Stimulated activated CD8-positive, alpha-beta memory T cell treated with anti-CD3 and anti-CD28 coated beads, Interleukin-12 subunit alpha, Interleukin-12 subunit beta, amount 100 ng/mL, for 4 hours (primary cell): ENCODE data around the gene ANLN.

Experiments
- DNase-seq: peaks from one replicate; pipeline ENCODE4 v3.0.0-alpha.2; 2020; ENCODE audit warnings: low read depth

Gene ANLN, protein sequence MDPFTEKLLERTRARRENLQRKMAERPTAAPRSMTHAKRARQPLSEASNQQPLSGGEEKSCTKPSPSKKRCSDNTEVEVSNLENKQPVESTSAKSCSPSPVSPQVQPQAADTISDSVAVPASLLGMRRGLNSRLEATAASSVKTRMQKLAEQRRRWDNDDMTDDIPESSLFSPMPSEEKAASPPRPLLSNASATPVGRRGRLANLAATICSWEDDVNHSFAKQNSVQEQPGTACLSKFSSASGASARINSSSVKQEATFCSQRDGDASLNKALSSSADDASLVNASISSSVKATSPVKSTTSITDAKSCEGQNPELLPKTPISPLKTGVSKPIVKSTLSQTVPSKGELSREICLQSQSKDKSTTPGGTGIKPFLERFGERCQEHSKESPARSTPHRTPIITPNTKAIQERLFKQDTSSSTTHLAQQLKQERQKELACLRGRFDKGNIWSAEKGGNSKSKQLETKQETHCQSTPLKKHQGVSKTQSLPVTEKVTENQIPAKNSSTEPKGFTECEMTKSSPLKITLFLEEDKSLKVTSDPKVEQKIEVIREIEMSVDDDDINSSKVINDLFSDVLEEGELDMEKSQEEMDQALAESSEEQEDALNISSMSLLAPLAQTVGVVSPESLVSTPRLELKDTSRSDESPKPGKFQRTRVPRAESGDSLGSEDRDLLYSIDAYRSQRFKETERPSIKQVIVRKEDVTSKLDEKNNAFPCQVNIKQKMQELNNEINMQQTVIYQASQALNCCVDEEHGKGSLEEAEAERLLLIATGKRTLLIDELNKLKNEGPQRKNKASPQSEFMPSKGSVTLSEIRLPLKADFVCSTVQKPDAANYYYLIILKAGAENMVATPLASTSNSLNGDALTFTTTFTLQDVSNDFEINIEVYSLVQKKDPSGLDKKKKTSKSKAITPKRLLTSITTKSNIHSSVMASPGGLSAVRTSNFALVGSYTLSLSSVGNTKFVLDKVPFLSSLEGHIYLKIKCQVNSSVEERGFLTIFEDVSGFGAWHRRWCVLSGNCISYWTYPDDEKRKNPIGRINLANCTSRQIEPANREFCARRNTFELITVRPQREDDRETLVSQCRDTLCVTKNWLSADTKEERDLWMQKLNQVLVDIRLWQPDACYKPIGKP

DNA sequence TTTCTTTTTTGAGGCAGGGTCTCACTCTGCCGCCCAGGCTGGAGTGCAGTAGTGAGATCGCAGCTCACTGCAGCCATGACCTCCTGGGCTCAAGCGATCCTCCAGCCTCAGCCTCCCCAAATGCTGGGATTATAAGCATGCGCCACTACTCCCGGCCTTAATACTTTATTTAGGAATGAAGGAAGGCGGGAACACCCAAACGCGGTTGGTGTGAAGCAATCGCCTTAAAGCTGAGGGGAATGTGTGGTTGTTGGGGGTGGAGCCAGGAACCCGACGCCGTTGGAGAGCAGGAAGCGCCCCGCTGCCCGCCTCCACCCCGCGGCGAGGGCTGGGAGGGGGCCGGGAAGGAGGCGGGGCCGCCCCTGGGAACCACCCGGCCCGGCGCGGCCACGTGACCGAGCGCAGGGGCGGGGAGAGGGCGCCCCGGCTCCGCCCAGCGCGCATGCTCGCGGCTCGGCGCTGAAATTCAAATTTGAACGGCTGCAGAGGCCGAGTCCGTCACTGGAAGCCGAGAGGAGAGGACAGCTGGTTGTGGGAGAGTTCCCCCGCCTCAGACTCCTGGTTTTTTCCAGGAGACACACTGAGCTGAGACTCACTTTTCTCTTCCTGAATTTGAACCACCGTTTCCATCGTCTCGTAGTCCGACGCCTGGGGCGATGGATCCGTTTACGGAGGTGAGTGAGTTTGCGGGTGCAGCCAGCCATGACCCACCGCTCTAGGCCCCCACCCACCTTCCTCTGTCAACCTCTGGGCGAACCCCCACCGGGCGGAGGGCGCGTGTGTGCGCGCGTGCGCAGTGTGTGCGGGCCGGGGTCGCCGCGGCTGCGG, at the start of gene ANLN:
ANLN (plus strand) TSS at position 492 of the 828 bp plus-strand sequence; CDS start at position 657, 165 bp downstream.
- peak; percentile 76 for DNase-seq

DNA sequence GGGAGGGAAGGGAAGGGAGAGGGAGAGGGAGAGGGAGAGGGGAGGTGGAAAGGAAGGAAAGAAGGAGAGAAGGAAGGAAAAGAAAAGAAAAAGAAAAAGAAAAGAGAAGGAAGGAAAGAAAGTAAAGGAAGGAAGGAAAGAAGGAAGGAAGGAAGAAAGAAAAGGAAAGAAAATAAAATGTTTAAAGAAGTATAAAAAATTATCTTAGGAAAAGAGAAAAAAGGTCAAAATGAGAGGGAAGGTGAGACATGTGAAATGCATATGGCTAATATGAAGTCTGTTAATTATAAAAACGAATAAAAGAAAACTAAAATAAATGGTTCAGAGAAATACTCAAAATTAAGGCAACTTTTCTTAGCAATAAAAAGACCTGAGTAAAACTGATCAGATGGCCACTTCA, 46.1 kb upstream of the ANLN start:
- DNase-seq = no peak

DNA sequence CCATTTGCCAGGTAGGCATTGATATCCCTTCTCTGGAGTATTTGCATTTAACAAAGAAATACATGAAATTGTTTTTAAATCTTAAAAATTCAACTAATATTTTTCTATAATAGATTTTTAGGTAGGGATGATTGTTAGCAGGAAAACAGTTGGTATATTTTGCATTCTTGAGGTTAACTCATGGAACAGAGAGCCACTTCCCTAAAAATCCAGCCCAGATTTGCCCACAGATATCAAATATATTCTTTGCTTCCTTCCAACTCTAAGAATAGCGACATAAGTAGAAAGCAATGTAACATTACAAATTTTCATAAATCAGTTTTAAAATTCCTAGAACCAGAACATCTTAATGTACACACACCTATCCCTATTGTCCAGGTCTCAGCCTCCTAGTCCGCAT, 45.0 kb upstream of the ANLN start:
- no peak for DNase-seq

DNA sequence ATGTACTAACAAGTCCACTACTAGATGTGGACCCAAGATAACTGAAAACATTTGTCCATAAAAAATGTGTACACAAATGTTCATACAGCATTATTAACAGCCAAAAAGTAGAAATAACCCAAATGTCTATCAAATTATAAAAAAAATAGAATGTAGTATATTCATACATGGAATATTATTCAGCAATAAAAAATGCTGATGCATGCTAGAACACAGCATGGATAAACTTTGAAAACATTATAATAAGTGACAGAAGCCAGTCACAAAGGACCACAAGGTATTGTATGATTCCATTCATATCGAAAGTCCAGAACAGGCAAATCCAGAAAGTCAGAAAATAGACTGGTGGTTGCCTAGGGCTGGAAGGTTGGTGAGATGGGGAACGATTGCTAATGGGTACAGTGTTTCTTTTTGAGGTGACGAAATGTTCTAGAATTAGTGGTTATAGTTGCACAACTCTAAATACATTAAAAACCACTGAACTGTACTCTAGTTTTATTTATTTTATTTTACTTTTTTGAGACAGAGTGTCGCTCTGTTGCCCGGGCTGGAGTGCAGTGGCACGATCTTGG, 43.3 kb upstream of the ANLN start:
- DNase-seq = no peak

DNA sequence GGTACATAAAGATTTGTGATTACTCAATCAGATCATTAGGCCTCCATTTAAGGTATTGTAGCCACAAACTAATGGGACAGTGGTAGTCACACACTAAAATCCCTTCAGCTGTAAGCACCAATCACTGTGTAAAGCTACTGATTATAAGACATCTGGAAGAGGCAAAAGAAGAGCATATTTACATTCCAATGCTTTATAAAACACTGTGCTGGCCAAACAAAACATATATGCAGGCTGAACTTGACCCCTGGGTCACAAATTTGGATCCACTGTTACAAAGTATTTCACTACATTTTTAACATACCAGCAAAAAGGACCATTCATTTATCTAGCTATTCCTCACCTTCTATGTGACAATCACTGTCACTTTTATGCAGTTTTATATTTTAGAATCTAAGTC, 41.4 kb upstream of the ANLN start:
- no peak for DNase-seq

DNA sequence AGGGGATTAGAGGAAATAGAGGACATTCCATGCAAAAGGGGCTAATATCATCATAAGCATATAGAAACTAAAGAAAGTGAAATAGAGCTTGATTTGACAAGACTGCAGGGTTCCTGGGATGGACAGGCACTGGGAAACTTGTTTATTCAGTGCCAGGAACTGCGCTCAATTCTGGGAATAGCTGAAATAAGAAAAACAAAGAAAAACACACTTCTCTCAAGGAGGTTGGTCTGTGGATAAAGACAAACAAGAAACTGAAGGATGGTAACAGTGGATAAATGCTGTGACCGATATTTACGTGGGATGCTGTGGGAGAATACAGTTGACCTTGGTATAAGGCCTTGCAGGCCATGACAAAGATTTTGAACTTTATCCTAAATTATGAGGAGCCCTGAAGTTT, 40.9 kb upstream of the ANLN start:
- no peak for DNase-seq

DNA sequence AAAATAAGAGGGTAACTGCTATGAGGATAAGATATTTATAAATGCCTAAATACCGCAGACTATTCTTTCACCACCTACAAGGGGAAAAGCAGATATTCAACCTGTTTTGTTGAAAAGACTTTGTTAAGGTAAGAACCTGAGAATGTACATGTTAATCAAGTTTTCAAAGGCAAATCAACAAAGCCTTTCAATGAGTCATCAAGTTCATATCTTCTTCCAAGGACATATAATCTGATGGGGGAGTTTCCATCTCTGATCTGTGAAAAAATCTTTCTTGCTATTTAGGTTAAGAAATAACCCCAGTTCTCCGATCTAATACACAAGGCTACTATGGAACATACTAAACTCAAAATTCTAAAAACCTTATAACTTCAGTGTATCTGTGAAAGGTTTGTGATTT, 40.0 kb upstream of the ANLN start:
- no peak for DNase-seq

DNA sequence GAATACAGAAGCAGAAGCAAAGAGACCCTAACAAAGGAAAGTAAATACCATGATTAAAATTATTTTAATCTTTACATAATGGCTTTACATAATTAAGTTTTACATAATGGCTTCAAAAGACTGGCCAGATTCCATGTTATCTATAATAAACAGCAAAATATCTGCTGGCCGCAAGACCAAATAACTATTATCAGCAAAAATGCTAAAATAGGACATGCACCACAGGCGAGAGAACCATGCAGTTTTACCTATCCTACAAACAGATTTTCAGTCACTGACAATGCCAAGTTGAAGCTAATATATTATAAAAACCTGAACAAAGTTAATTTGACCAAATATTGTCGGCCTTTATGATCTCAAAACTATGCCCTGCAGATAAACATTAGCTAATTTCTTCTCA, 34.2 kb upstream of the ANLN start:
- no peak for DNase-seq

DNA sequence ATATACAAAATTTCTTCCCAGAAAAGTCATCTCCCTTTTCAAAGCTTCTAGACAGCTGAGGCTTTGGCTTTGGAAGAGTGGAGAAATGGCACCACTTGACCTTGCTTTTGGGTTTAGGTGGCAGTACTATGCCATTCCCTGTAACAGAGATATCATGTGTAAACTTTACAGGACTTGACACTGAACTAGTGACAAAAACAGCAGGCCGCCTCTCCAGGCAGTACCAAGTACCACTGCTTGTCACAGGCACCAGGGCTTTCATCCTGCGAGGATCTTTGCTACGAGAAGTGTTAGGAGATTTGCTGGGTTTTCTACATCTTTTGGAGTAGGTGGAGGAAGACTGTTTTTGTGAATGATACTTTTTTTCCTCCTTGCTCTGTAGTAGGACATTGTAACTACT, 32.6 kb upstream of the ANLN start:
- no peak for DNase-seq

DNA sequence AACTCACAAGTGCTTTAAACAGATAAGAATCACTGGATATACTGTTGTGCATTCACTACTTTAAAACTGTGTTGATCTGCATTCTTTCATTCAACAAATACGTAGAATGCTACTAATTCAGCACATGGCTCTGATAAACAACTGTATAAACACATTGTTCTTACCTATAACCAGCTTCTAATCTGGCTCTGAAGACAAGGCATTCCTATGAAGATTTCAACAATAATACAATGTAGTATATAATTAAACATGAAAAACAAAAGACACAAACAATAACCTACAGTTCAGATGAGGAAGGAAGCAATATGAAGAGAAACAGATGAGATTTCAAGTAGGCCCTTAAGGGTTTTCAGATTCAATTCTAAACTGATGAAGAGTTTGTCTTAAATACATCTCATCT, 31.1 kb upstream of the ANLN start:
- DNase-seq = no peak

DNA sequence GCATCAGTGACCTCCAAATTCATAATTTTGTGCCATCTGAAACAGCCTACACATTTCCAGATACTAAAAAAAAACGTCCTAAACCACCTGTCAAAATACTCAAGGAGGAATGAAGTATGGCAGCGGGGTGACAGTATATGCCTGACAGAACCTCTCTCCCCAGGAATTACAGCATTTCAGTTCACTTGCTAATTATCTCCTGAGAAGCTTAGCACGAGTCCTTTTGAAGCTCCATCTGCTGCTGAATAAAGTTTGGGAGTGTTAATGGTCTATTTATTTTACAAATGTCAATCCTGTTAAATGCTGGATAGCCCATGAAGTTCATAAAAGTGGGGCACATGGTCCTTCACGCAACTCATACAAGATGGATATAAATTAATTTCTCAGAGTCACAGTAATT, 29.4 kb upstream of the ANLN start:
- DNase-seq = no peak

DNA sequence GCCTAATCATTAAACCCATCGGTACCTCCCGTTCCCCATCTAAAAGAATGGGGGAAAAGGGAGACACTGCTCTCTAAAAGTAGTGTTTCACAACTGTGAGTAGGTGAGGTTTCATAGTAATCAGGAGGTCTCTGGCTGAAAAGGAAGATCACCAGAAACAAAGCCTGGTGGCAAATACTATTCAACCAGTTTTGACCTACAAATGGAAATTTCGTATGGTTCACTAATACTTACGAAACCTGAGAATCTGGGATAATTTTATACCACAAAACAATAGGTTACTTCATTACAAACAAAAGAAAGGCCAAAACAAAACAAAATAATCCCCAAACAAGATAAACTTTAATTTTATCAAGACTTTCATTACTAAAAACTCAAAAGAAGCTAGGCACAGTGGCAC, 28.4 kb upstream of the ANLN start:
- DNase-seq = no peak

DNA sequence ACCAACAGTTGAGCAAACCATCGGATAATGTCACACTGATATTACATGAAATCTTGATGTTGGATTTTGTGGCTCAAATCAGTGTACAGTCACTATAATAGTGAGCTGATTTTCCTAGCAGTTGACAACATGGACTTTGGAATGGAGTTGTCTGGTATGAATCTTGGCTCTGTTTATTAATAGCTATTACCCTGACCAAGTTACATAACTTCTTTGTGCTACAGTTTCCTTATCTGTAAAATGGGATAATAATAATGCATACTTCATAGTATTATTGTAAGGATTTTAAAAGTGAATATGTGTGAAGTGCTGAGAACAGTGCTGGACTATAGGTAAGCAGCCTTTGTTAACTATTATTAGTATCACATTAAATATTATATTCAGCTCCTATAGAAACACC, 26.1 kb upstream of the ANLN start:
- DNase-seq = no peak

DNA sequence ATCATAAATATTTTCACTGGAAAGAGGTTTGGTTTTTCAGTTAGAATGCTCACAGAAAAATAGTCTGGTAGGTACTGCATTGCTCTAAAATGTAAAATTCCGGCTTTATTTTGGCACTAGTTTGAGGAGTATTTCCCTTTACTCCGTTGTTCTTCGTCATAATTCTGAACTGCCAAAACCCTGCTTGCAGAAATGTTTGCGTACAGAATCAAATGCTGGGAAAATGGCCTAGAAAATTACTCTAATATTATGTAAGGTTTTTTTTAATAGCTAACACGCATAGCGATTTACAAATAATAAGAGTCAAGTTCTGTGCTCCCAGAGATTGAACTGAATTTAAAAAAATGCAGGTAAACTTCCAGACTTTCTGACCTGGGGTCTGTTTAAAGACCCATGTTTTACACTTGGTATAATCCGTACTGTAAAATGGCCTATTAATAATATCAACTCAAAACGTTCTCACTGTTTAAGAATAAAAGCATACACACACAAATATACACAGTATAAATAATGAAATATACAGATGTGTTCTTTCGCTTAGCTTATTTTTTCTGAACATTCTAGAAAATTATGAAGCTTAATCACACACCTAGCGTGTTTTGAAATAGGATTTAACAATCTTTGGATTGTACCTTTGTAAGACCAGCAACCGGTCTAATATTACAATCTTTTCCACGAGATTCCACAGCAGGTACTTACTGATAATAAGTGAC, 23.5 kb upstream of the ANLN start:
- DNase-seq = no peak

DNA sequence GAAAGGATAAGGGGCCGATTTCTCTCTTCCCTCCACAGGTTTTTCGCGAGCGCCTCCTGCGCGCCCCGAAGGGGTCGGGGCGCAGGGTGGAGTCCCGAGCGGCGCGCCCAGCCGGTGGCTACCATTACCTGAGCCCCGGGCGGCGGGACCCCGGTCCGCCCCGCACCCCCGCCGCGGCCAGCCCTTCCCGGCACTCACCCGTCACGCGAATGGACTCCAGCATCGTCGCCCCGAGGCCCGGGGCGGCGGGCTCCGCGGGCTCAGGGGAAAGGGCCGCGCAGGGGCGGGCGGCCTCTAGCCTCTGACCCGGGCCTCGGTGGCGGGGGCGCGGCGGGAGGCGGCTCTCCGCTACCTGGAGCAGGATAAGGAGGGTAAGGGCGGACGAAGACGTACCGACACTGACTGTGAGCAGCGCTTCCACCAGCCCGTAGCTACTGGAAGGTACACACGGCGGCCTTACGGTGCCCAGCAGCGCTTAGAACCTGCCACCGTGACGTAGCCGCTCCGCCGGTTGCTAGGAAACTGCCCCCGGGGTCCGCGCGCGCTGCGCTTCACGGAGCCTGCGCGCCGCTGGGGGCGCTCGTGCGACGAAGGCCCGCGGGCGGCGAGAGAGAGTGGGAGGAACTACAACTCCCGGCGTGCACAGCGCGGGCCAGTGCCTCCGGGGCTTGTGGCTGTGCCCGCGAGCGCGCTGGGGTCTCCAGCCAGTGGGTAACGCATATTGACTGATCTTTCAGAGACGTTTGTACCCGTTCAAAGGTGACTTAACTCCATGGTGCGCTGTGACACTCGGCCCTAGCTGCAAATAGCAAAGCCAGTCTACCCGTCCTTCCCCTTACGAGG, 22.7 kb upstream of the ANLN start:
- DNase-seq = peak; percentile 88

DNA sequence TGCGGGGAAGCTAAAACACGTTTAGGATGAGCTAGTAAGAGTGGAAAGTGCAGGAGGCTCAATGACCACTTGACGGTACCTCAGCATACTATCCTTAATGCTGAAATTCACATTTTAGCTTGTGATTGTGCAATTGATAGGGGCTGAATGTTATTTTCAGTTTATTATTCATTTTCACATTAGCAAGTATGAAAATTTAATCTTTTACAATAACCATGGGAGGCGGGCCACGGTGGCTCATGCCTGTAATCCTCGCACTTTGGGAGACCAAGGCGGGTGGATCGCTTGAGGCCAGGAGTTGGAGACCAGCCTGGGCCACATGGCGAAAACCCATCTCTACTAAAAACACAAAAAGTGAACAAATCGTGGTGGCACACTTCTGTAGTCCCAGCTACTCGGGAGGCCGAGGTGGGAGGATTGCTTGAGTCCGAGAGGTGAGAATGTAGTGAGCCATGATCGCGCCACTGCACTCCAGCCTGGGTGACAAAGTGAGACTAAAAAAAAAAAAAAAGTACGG, 22.0 kb upstream of the ANLN start:
- no peak for DNase-seq

DNA sequence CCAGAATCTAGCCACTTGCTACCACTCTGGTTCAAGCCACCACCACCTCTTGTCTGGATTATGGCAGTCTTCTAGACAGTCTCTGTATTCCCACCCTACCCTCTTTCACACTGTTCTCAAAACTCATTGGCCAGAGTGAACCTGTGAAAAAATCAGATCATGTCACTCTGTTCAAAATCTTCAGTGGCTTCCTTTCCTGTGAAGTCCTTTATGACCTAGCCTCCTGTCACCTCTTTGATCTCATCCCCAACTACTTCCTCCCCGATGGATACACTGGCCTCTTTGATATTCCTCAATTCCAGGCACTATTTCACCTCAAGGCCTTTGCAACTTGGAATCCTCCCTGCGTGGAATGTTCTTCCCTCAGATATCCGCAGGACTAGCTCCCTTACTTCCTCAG, 21.2 kb upstream of the ANLN start:
- no peak for DNase-seq

DNA sequence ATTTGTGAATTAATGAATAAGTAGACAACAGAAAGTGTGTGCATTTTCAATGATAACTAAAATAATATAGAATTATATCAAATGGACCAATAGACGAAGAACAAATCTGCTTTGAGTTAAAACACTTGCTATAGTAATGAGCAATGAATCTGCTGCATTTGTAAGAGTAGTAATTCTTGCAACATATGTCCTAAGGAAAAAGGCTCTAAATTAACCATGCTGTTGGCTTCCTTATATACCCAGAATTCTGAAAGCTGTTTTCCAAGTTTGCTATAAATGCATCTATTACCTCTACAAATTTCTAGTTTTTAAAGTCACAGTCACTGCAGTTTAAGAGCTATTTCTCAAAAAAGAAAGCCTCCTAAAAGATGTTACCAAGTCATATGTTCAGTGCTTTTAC, 20.5 kb upstream of the ANLN start:
- DNase-seq = no peak

DNA sequence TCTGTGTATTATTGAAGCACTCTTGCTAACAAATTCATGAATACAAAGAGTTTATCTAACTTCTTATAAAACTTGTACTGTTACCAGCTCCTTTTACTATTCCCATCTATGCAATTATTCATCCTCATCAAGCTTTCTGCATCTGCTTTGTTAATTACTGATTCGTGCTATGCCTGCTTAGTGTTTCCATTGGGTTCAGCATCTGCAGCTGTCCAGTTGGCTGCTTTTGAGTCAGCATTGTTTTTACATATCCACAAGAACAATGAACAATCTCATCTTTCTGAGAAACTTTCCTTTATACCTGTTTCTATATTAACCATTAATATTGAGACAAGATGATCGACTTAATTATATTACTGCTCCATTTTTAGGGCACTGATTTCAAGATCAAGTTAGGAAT, 19.6 kb upstream of the ANLN start:
- no peak for DNase-seq

DNA sequence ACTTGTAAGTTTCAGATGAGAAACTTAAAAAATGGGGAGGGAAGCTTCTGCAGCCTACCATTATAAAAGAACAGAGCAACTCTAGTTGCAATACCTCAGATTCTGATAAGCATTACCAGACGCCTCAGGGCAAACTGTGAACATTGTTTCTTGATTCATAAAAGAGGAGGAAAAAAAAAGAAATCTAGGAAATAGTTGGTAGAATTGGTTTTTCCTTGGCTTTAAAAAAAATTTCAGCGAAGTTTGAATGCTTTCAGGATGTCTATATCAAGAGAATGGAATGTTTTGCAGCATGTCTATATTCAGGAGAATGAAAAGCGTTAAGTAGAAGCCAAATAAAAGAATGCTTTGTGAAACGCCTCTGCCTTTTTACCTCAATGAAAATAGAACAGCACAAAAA, 17.5 kb upstream of the ANLN start:
- no peak for DNase-seq
